ENCODE results near the gene TREML1. TPM values are rescaled to one million over a fixed set of nuclear protein-coding genes. Genes with fewer than 3 reads are reported as not detected.

TREML1 gene
- total and polyA plus RNA-seq, 2 experiments from 2014 or later: not detected

DNA sequence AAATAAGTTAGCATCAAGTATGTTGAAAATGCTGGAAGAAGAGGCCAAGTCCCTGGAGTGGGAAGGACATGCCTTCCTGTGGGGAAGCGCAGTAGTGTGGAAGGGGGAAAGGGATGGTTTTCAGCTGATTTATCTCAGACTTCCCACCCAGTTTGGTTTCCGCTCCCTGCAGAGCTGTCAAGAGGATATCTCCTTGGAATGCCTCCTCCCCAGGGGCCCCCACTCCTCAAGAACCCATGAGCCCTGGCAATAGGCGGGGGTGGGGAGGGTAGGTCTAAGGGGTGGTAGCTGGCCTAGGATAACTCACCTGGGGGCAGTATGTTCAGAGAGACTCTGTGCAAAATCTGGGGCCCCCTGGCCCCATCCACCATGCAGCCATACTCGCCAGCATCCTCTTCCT is 696 bp downstream of the TREML1 start:
- no peaks in the 10 kb centered on the region for H3K9me2 ChIP-seq (ENCODE audit: insufficient read depth)
- H3K9ac ChIP-seq: no peak overlapping the region
- H3K4me3 ChIP-seq: no peak overlapping the region
- DNase-seq: no peak
- no peak overlapping the region for H3K27ac ChIP-seq
- no peak for TF ChIP-seq EZH2 (IDR thresholded peaks at IDR 0.05; ENCODE audit: insufficient read depth, poor library complexity, severe bottlenecking)
- TF ChIP-seq EZH2phosphoT487 (IDR thresholded peaks at IDR 0.05; ENCODE audit: insufficient read depth, low read depth): no peak
- no peak overlapping the region for H2AFZ ChIP-seq
- H3K79me2 ChIP-seq (ENCODE audit: insufficient read depth): no peaks in the 10 kb centered on the region
- 73 to 74% methylated on average over 4 of the region's 4 CpGs for WGBS, 2 experiments (ENCODE audit: low coverage in 1 of 2, low lambda C conversion rate in 2 of 2, missing lambda C conversion rate in 2 of 2)
- H4K20me1 ChIP-seq (ENCODE audit: insufficient read depth): no peaks in the 10 kb centered on the region
- H3K4me2 ChIP-seq (ENCODE audit: unreplicated experiment): no peak overlapping the region
- in situ Hi-C loops (cut with MboI): no loop called here
- no peaks in the 10 kb centered on the region for H3K36me3 ChIP-seq (ENCODE audit: low read depth)
- no peaks in the 10 kb centered on the region for H3F3A ChIP-seq (ENCODE audit: insufficient read depth)
- no peaks in the 10 kb centered on the region for H3K4me1 ChIP-seq (ENCODE audit: insufficient read depth)
- H3K9me3 ChIP-seq (ENCODE audit: low read depth): no peaks in the 10 kb centered on the region
- no peaks in the 10 kb centered on the region for H3K27me3 ChIP-seq (replicated peaks; ENCODE audit: insufficient read depth)

GRCh38 chr6:41150671-41151070 is 3.5 kb downstream of the TREML1 start:
- H3K27ac ChIP-seq: no peak overlapping the region
- no peaks in the 10 kb centered on the region; the same call in 1 of the 2 replicates for H3K9me2 ChIP-seq (ENCODE audit: insufficient read depth)
- in situ Hi-C loops (cut with MboI): no loop called here
- H3K4me3 ChIP-seq: no peak overlapping the region
- no peak for TF ChIP-seq EZH2phosphoT487 (IDR thresholded peaks at IDR 0.05; ENCODE audit: insufficient read depth, low read depth)
- TF ChIP-seq EZH2 (IDR thresholded peaks at IDR 0.05; ENCODE audit: insufficient read depth, poor library complexity, severe bottlenecking): no peak
- no peaks in the 10 kb centered on the region for H3K4me1 ChIP-seq (ENCODE audit: insufficient read depth)
- no peak overlapping the region for H3K4me2 ChIP-seq (ENCODE audit: unreplicated experiment)
- 87 to 94% methylated on average over 1 of the region's 1 CpG for WGBS, 2 experiments (ENCODE audit: low coverage in 1 of 2, low lambda C conversion rate in 2 of 2, missing lambda C conversion rate in 2 of 2)
- no peaks in the 10 kb centered on the region for H3F3A ChIP-seq (ENCODE audit: insufficient read depth)
- no peaks in the 10 kb centered on the region for H3K36me3 ChIP-seq (ENCODE audit: low read depth)
- no peak for DNase-seq
- H3K9ac ChIP-seq: no peak overlapping the region
- no peak overlapping the region for H2AFZ ChIP-seq
- H3K9me3 ChIP-seq (ENCODE audit: low read depth): no peaks in the 10 kb centered on the region
- no peaks in the 10 kb centered on the region for H3K79me2 ChIP-seq (ENCODE audit: insufficient read depth)
- H3K27me3 ChIP-seq (replicated peaks; ENCODE audit: insufficient read depth): no peaks in the 10 kb centered on the region
- H4K20me1 ChIP-seq (ENCODE audit: insufficient read depth): no peaks in the 10 kb centered on the region

GRCh38 chr6:41147917-41148316 is 6.2 kb downstream of the TREML1 start:
- 88 to 100% methylated on average over 1 of the region's 1 CpG for WGBS, 2 experiments (ENCODE audit: low coverage in 1 of 2, low lambda C conversion rate in 2 of 2, missing lambda C conversion rate in 2 of 2)
- no peaks in the 10 kb centered on the region for H3K79me2 ChIP-seq (ENCODE audit: insufficient read depth)
- H3K4me3 ChIP-seq: no peak overlapping the region
- H3K36me3 ChIP-seq (ENCODE audit: low read depth): no peaks in the 10 kb centered on the region
- H3K4me1 ChIP-seq (ENCODE audit: insufficient read depth): no peaks in the 10 kb centered on the region
- DNase-seq: no peak
- H3K9me2 ChIP-seq (ENCODE audit: insufficient read depth): no peaks in the 10 kb centered on the region; the same call in 1 of the 2 replicates
- no peak overlapping the region for H3K4me2 ChIP-seq (ENCODE audit: unreplicated experiment)
- H3K27ac ChIP-seq: no peak overlapping the region
- no peak overlapping the region for H2AFZ ChIP-seq
- H3F3A ChIP-seq (ENCODE audit: insufficient read depth): no peaks in the 10 kb centered on the region
- H3K27me3 ChIP-seq (replicated peaks; ENCODE audit: insufficient read depth): no peaks in the 10 kb centered on the region
- in situ Hi-C loops (cut with MboI): no loop called here
- no peaks in the 10 kb centered on the region for H3K9me3 ChIP-seq (ENCODE audit: low read depth)
- TF ChIP-seq EZH2phosphoT487 (IDR thresholded peaks at IDR 0.05; ENCODE audit: insufficient read depth, low read depth): no peak
- no peak for TF ChIP-seq EZH2 (IDR thresholded peaks at IDR 0.05; ENCODE audit: insufficient read depth, poor library complexity, severe bottlenecking)
- no peaks in the 10 kb centered on the region for H4K20me1 ChIP-seq (ENCODE audit: insufficient read depth)
- H3K9ac ChIP-seq: no peak overlapping the region

DNA sequence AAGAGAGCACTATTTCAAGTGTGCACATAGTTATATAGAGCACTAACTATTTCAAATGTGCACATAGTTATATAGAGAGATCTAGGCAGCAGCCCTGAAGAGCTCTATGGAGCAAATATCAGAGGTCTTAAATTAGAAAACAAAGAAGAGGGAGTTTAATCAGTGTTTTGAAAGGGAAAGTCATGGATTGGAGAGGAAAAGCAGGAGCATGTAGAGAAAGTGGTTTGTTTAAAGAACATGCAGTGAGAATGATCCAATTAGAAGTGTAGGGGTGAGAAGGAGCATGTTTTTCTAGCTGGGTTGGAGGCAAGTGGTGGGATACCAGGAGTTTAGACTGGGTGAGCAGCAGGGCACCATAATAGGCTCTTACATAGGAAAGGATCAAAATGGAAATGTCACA is 17.2 kb downstream of the TREML1 start:
- no peak for TF ChIP-seq EZH2 (IDR thresholded peaks at IDR 0.05; ENCODE audit: insufficient read depth, poor library complexity, severe bottlenecking)
- no peak for TF ChIP-seq EZH2phosphoT487 (IDR thresholded peaks at IDR 0.05; ENCODE audit: insufficient read depth, low read depth)
- Histone ChIP-seq H4K20me1 (ENCODE audit: insufficient read depth) (no peaks in the 10 kb centered on the region), H3K36me3 (ENCODE audit: low read depth) (no peaks in the 10 kb centered on the region; the same call in 1 of the 2 replicates), H3K79me2 (ENCODE audit: insufficient read depth) (no peaks in the 10 kb centered on the region), H3K4me2 (ENCODE audit: unreplicated experiment) (no peak overlapping the region), H3K9me2 (ENCODE audit: insufficient read depth) (no peaks in the 10 kb centered on the region), H3K27ac (no peak overlapping the region), H2AFZ (no peak overlapping the region), H3K9me3 (ENCODE audit: low read depth) (no peaks in the 10 kb centered on the region), H3K27me3 (replicated peaks; ENCODE audit: insufficient read depth) (no peaks in the 10 kb centered on the region), H3K4me3 (no peak overlapping the region), H3K9ac (no peak overlapping the region), H3F3A (ENCODE audit: insufficient read depth) (no peaks in the 10 kb centered on the region), H3K4me1 (ENCODE audit: insufficient read depth) (no peaks in the 10 kb centered on the region)
- no peak for DNase-seq
- in situ Hi-C loops (cut with MboI): no loop called here
